Endothelial cell of umbilical vein (primary cell): ENCODE measurements around the gene CADPS. TPM values are rescaled to one million over a fixed set of nuclear protein-coding genes. Genes with fewer than 3 reads are reported as not detected.

Experiments
- BruUV-seq: library from RNA; stranded (reverse); fragments of 400-500 nt; replicated peaks from 2 replicates; lab custom pipeline; 2021; lab: Mats Ljungman, UMichigan
- CTCF ChIA-PET: fragments of 300-600, 350-600 bp; sonication (Branson Sonifier 250); formaldehyde crosslinking; loops from one replicate; lab custom pipeline; 2021; ENCODE audit warnings: antibody characterized with exemption, inconsistent platforms; lab: Charles Lee
- POLR2A ChIA-PET: fragments of 300-600, 350-600 bp; sonication (Branson Sonifier 250); formaldehyde crosslinking; loops from one replicate; lab custom pipeline; 2021; ENCODE audit warnings: antibody characterized with exemption, inconsistent platforms; lab: Charles Lee
- DNase-seq: peaks from one replicate; pipeline ENCODE4 v3.0.0-alpha.2; 2011; ENCODE audit warnings: low read depth, low spot score
- FAIRE-seq: peaks from 2 replicates; lab custom pipeline; 2011; peaks lifted over from hg19 to GRCh38; lab: Jason Lieb, UNC
- H2AFZ ChIP-seq: 2 replicates; pipeline ENCODE4 v1.6.0; 2012; ENCODE audit warnings: low read depth, low read length, control low read depth, inconsistent platforms
- H3K27ac ChIP-seq: 2 replicates; pipeline ENCODE4 v1.5.1; 2011; ENCODE audit warnings: low read depth, mild to moderate bottlenecking, control low read depth, low read length, moderate library complexity; ENCODE audit not compliant: insufficient read depth
- H3K27me3 ChIP-seq, 2 experiments: 2 replicates each; pipeline versions ENCODE4 v1.6.0 to v1.6.1; 2011; ENCODE audit warnings: low read length in 2 of 2, mixed read lengths in 1 of 2; ENCODE audit not compliant: control insufficient read depth in 2 of 2, insufficient read depth in 2 of 2
- H3K36me3 ChIP-seq, 2 experiments: 2 replicates in 1 of 2; 3 replicates in 1 of 2; pipeline ENCODE4 v1.5.1; 2011; ENCODE audit warnings: low read length in 2 of 2, mild to moderate bottlenecking in 1 of 2, moderate library complexity in 1 of 2; ENCODE audit not compliant: control insufficient read depth in 2 of 2, insufficient read depth in 2 of 2; ENCODE audit errors: extremely low read depth in 1 of 2
- H3K4me1 ChIP-seq: 3 replicates; pipeline ENCODE4 v1.5.1; 2011; ENCODE audit warnings: mild to moderate bottlenecking, low read length; ENCODE audit not compliant: control insufficient read depth, insufficient read depth; ENCODE audit errors: extremely low read depth
- H3K4me2 ChIP-seq: 2 replicates; pipeline ENCODE4 v1.6.1; 2011; ENCODE audit warnings: low read length, control low read depth, mixed read lengths; ENCODE audit not compliant: insufficient read depth
- H3K4me3 ChIP-seq, 3 experiments: fragments of 200-600 bp in 1 of 3; sonication (generic), shearing (Covaris generic) in 1 of 3; replicated peaks in 1 of 3; 2 replicates each; pipeline ENCODE4 v1.5.1; 2011 to 2016; ENCODE audit warnings: control low read depth in 3 of 3, low read length in 3 of 3, mild to moderate bottlenecking in 2 of 3, inconsistent platforms in 1 of 3, low read depth in 1 of 3, moderate library complexity in 1 of 3; ENCODE audit not compliant: insufficient read depth in 1 of 3
- H3K79me2 ChIP-seq: 2 replicates; pipeline ENCODE4 v1.6.0; 2012; ENCODE audit warnings: low read length, inconsistent platforms; ENCODE audit not compliant: control insufficient read depth, insufficient read depth
- H3K9ac ChIP-seq: replicated peaks from 2 replicates; pipeline ENCODE3; 2011; ENCODE audit warnings: low read length, control low read depth; ENCODE audit not compliant: insufficient read depth; ENCODE audit errors: extremely low read depth
- H3K9me1 ChIP-seq: replicated peaks from 3 replicates; pipeline ENCODE4 v1.6.0; 2011; ENCODE audit warnings: mild to moderate bottlenecking, low read length; ENCODE audit not compliant: control insufficient read depth, insufficient read depth; ENCODE audit errors: extremely low read depth
- H3K9me3 ChIP-seq: replicated peaks from 2 replicates; pipeline ENCODE4 v1.5.1; 2012; ENCODE audit warnings: low read length, inconsistent platforms; ENCODE audit not compliant: control insufficient read depth, insufficient read depth
- H4K20me1 ChIP-seq: replicated peaks from 2 replicates; pipeline ENCODE3; 2011; ENCODE audit warnings: mild to moderate bottlenecking, low read length; ENCODE audit not compliant: control insufficient read depth, insufficient read depth; ENCODE audit errors: extremely low read depth
- EZH2 ChIP-seq: IDR thresholded peaks from 2 replicates; pipeline ENCODE4 v1.6.1; 2012; ENCODE audit warnings: borderline replicate concordance, low read depth, mild to moderate bottlenecking, moderate library complexity, low read length, inconsistent platforms; ENCODE audit not compliant: severe bottlenecking
- FOS ChIP-seq: IDR thresholded peaks from 2 replicates; pipeline ENCODE4 v1.6.1; 2011; ENCODE audit warnings: mild to moderate bottlenecking, low read length, moderate library complexity, borderline replicate concordance; ENCODE audit not compliant: insufficient read depth
- GATA2 ChIP-seq: IDR thresholded peaks from 2 replicates; pipeline ENCODE4 v1.7.0; 2011; ENCODE audit warnings: low read depth, mild to moderate bottlenecking, moderate library complexity, mixed read lengths, low read length; ENCODE audit not compliant: insufficient read length, insufficient read depth
- JUN ChIP-seq: IDR thresholded peaks from 2 replicates; pipeline ENCODE4 v1.6.1; 2011; ENCODE audit warnings: borderline replicate concordance, low read depth; ENCODE audit not compliant: insufficient read length, insufficient read depth
- MYC ChIP-seq: IDR thresholded peaks from one replicate; pipeline ENCODE4 v1.6.1; 2011; ENCODE audit warnings: mild to moderate bottlenecking, low read depth, low read length
- POLR2A ChIP-seq: IDR thresholded peaks from 2 replicates; pipeline ENCODE4 v1.6.1; 2012; ENCODE audit warnings: low read depth, mild to moderate bottlenecking, control low read depth, low read length
- POLR2AphosphoS5 ChIP-seq: IDR thresholded peaks from 2 replicates; pipeline ENCODE4 v1.6.1; 2012; ENCODE audit warnings: low read depth, mild to moderate bottlenecking, control low read depth, low read length, moderate library complexity; ENCODE audit not compliant: insufficient read depth
- dilution Hi-C: fragments of 300-500 bp; cut with MboI; formaldehyde crosslinking; loops from one replicate; pipeline ENCODE4 v1.15.0; 2019; ENCODE audit warnings: low sequenced_read_pairs; ENCODE audit not compliant: extremely low pct_ligation_motif_present
- intact Hi-C: fragments of 100-400 bp; cut with micrococcal nuclease; formaldehyde crosslinking; loops from one replicate; pipeline ENCODE4 v1.10.0; 2022
- polyA plus RNA-seq, 4 experiments: library from polyadenylated mRNA; depleted of rRNA in 3 of 4; stranded (reverse) in 3 of 4; unstranded in 1 of 4; fragments of >200 nt; gene quantifications; 2 replicates each; pipeline versions ENCODE4 v1.2.1 to v1.2.3, GENCODE V29; 2011 to 2012; ENCODE audit warnings: missing spikeins in 1 of 4
- total RNA-seq: library from RNA; stranded (reverse); gene quantifications from 2 replicates; pipeline ENCODE4 v1.2.3, GENCODE V29; 2021
- TF ChIP-seq, protein P1 (sequence below), 2 donors: IDR thresholded peaks; 1 replicate in 1 of 2; 2 replicates in 1 of 2; pipeline ENCODE4 v1.5.1; 2011; ENCODE audit warnings: low read length in 2 of 2, mild to moderate bottlenecking in 2 of 2, moderate library complexity in 2 of 2, control low read depth in 1 of 2, inconsistent platforms in 1 of 2, low read depth in 1 of 2; ENCODE audit not compliant: insufficient read depth in 1 of 2; ENCODE audit errors: extremely low read depth in 1 of 2
- TF ChIP-seq, protein P2 (sequence below): IDR thresholded peaks from 2 replicates; pipeline ENCODE4 v1.6.1; 2011; ENCODE audit not compliant: insufficient read depth, insufficient read length

Gene CADPS
- total and polyA plus RNA-seq, 2 donors (not counting 3 experiments of a cell fraction or from before 2014, with no cell fraction given), result not detected

DNA sequence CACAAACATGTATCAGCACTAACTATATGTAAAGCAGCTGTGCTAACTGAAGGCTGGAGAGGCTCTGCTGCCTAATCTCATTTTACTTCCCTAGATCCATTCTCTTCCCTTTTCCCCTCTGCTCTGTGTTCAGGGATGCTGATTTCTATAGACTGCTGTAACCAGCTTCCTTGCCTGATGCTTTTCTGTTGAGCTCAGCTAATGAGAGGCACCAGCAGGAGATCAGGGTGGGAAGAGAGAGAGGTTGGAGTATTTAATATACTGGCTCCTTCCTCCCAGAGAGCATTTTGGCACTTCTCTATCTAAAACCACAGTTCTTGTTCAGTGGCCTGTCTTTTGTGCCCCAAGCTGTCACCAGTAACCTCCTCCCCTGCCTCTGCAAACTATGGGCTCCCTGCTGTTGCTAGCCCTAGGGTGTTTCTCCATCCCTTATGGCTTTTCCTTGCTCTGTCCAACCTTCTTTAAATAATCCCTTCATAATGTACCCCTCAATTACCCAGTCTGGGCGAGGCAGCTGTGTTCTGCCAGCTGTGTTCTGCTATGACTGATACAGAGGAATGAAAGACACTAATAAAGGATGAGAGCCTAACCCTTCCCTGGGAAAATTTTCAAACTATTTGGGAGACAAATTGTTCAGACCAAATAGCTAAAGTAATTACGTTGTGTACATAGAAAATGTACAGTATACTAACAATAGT lies 69.5 kb downstream of the CADPS start:
- Histone ChIP-seq H3K9ac (no peak overlapping the region), H4K20me1 (no peaks in the 10 kb centered on the region), H3K9me3 (no peaks in the 10 kb centered on the region), H3K4me1 (no peaks in the 10 kb centered on the region), H3K9me1 (no peaks in the 10 kb centered on the region), H3K27me3 (no peaks in the 10 kb centered on the region), H3K36me3 (no peaks in the 10 kb centered on the region), H2AFZ (no peak overlapping the region), H3K27ac (no peak overlapping the region), H3K4me3 (no peak overlapping the region), H3K4me2 (no peak overlapping the region), H3K79me2 (no peaks in the 10 kb centered on the region)
- CTCF ChIA-PET, result no interaction called here
- intact Hi-C loops (no loop called here), dilution Hi-C loops (no loop called here)
- no peak for DNase-seq
- no TSS peak for BruUV-seq
- POLR2A ChIA-PET, result no interaction called here
- TF ChIP-seq FOS, result no peak
- no peak for TF ChIP-seq GATA2
- no peak for TF ChIP-seq MYC
- no peak for TF ChIP-seq JUN
- TF ChIP-seq, protein P1, sequence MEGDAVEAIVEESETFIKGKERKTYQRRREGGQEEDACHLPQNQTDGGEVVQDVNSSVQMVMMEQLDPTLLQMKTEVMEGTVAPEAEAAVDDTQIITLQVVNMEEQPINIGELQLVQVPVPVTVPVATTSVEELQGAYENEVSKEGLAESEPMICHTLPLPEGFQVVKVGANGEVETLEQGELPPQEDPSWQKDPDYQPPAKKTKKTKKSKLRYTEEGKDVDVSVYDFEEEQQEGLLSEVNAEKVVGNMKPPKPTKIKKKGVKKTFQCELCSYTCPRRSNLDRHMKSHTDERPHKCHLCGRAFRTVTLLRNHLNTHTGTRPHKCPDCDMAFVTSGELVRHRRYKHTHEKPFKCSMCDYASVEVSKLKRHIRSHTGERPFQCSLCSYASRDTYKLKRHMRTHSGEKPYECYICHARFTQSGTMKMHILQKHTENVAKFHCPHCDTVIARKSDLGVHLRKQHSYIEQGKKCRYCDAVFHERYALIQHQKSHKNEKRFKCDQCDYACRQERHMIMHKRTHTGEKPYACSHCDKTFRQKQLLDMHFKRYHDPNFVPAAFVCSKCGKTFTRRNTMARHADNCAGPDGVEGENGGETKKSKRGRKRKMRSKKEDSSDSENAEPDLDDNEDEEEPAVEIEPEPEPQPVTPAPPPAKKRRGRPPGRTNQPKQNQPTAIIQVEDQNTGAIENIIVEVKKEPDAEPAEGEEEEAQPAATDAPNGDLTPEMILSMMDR (IDR thresholded peaks at IDR 0.05; ENCODE audit: extremely low read depth in 1 of 2, insufficient read depth in 1 of 2, low read depth in 1 of 2, low read length in 2 of 2), result no peak
- no peak for TF ChIP-seq POLR2A
- no peak for TF ChIP-seq EZH2
- TF ChIP-seq, protein P2, sequence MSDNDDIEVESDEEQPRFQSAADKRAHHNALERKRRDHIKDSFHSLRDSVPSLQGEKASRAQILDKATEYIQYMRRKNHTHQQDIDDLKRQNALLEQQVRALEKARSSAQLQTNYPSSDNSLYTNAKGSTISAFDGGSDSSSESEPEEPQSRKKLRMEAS, result no peak
- TF ChIP-seq POLR2AphosphoS5, result no peak
- no peak for FAIRE-seq
